Subcutaneous preadipocyte (primary cell): Measurements from ENCODE around the gene OR6C75. TPM values are rescaled to one million over a fixed set of nuclear protein-coding genes. Genes with fewer than 3 reads are reported as not detected.

ENCODE experiments used
- total RNA-seq: library from RNA; depleted of rRNA; stranded (reverse); fragments of >200 nt; gene quantifications from 2 replicates; pipeline ENCODE4 v1.2.3, GENCODE V29; 2012

Gene OR6C75
- not detected in 2 replicates for total RNA-seq

DNA sequence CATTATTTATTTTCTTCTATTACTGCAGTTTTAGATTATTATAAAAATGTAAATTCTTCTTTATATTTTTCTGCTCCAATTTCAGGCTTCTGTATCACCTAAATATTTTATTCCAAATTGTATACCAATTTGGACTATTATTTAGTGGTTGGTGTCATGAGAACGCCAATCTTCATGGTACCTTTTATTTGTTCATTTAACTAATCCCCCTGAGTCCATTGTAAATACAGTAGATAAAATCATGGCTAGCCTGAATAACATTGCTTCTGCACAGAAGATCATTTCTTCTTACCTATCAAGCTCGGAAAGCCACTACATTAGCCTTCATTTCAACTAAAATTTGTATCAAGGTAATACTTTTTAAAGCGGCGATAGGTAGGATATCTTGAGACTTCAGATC is at the start of gene OR6C75:
OR6C75 (plus strand) TSS at position 301 of the 400 bp plus-strand sequence. CDS start 2,136 bp downstream, outside the sequence.

GRCh38 chr12:55314043-55314442 is 48.7 kb upstream of the OR6C75 start, which contains the start of gene OR6C1:
Gene OR6C1, plus strand, starts transcription at chr12:55314343. Its CDS starts 6,257 bp downstream, at chr12:55320600.

GRCh38 chr12:55330446-55330845 is 32.3 kb upstream of the OR6C75 start, which contains the start of gene OR6C3:
Gene OR6C3, plus strand, starts transcription at chr12:55330746. Its CDS starts 955 bp downstream, at chr12:55331701.

GRCh38 chr12:55400229-55400628 is 37.5 kb downstream of the OR6C75 start, which contains the start of gene OR6C65:
Gene OR6C65, plus strand, starts transcription at chr12:55400529. Its CDS starts 0 bp downstream, at chr12:55400529.

Other genes with a start within 250 kb of the OR6C75 start
- not detected in 2 replicates for gene OR9K2, start 236.6 kb upstream of the OR6C75 start, total RNA-seq
- not detected in 2 replicates for gene OR10A7, start 141.9 kb upstream of the OR6C75 start, total RNA-seq
- gene OR6C74, start 118.4 kb upstream of the OR6C75 start, total RNA-seq: not detected in 2 replicates
- not detected in 2 replicates for gene OR6C6, start 66.4 kb upstream of the OR6C75 start, total RNA-seq
- not detected in 2 replicates for gene OR6C1, start 48.6 kb upstream of the OR6C75 start, total RNA-seq
- gene OR6C3, start 32.2 kb upstream of the OR6C75 start, total RNA-seq: not detected in 2 replicates
- not detected in 2 replicates for gene OR6C65, start 37.6 kb downstream of the OR6C75 start, total RNA-seq
- not detected in 2 replicates for gene OR6C76, start 63.3 kb downstream of the OR6C75 start, total RNA-seq
- gene OR6C2, start 81.1 kb downstream of the OR6C75 start, total RNA-seq: not detected in 2 replicates
- gene OR6C70, start 107.2 kb downstream of the OR6C75 start, total RNA-seq: not detected in 2 replicates
- gene OR6C68, start 129.4 kb downstream of the OR6C75 start, total RNA-seq: not detected in 2 replicates
- gene OR6C4, start 186.6 kb downstream of the OR6C75 start, total RNA-seq: not detected in 2 replicates
- gene OR2AP1, start 209.5 kb downstream of the OR6C75 start, total RNA-seq: not detected in 2 replicates